Right ventricle myocardium superior (tissue), 1 donor: ENCODE measurements around the gene DENND1C. TPM values are rescaled to one million over a fixed set of nuclear protein-coding genes. Genes with fewer than 3 reads are reported as not detected.

ENCODE experiments used
- total RNA-seq: library from RNA; stranded (reverse); fragmentation: NEBNext Ultra II Directional; extraction: Animal tissue kit (Norgen Biotek cat#: 25700); gene quantifications from one replicate; pipeline ENCODE4 v1.2.1, GENCODE V29; 2021
- donor health status: DM: no; HTN: yes; CAD: no; lungs with severe emphysema.

The DENND1C gene
- total RNA-seq, 1 donor from 2014 or later = 0.35 TPM

Other genes with a start within 250 kb of the DENND1C start
- gene MLLT1, start 201.8 kb downstream of the DENND1C start, total RNA-seq = 37.2 TPM
- gene ACER1, start 148.2 kb downstream of the DENND1C start, total RNA-seq = not detected
- 79.7 TPM for gene CLPP, start 120.3 kb downstream of the DENND1C start, total RNA-seq
- gene ALKBH7, start 109.0 kb downstream of the DENND1C start, total RNA-seq = 134 TPM
- gene PSPN, start 105.9 kb downstream of the DENND1C start, total RNA-seq = 0.75 TPM
- gene GTF2F1, start 88.6 kb downstream of the DENND1C start, total RNA-seq = 30.5 TPM
- 80.8 TPM for gene KHSRP, start 57.0 kb downstream of the DENND1C start, total RNA-seq
- gene SLC25A41, start 48.0 kb downstream of the DENND1C start, total RNA-seq = not detected
- 87.0 TPM for gene SLC25A23, start 22.0 kb downstream of the DENND1C start, total RNA-seq
- not detected for gene CRB3, start 17.5 kb downstream of the DENND1C start, total RNA-seq
- gene TUBB4A, start 20.5 kb upstream of the DENND1C start, total RNA-seq = 10.8 TPM
- gene TNFSF9, start 49.2 kb upstream of the DENND1C start, total RNA-seq = 0.51 TPM
- gene CD70, start 109.4 kb upstream of the DENND1C start, total RNA-seq = not detected
- 0.40 TPM for gene TNFSF14, start 188.4 kb upstream of the DENND1C start, total RNA-seq
- 308 TPM for gene C3, start 238.9 kb upstream of the DENND1C start, total RNA-seq